Islet of Langerhans (tissue), 1 donor: ENCODE data around the gene AP1M1.
"Not testable (repeated sequence)": the region's sequence is repeated elsewhere in the genome, so short reads cannot be mapped to it uniquely, and the experiment has no call there.

Experiments
- FAIRE-seq: peaks from one replicate; lab custom pipeline; 2011; peaks lifted over from hg19 to GRCh38; lab: Jason Lieb, UNC

The AP1M1 gene

DNA sequence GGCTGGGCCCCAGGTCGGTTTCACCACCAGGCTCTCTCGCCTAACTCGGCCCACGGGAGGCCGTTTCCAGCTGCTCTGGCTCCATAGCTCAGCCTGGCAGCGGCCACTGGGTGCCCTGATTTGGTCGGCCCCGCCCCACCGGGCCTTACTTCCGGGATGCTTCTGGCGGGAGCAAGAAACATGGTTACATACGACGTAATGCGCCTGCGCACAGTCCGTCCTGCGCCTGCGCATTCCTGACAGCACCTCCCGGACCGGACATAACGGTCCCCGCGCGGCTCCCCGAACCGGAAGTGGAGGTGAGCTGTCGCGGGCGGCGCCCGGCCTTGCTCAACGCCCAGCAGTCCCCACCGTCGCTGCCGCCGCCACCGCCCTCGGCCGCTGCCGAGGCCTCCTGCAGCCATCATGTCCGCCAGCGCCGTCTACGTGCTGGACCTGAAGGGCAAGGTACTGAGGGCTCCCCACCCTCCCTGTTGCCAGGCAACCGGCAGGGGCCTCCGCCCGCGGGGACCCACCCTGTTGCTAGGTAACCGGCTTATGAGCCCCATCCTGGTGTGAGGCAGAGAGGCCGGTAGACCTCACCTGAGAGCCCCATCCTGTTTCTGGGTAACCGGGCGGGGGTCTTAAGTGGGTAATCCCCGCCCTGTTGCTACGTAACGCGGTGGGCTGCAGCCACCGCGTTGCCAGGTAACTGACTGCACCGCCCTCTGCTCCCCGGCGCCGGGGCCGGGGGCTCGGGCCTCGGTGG, at the start of gene AP1M1:
Gene AP1M1 (plus strand): TSS at position 290 of the 748 bp plus-strand sequence. CDS start 116 bp downstream, at position 406.
- FAIRE-seq: no peak

DNA sequence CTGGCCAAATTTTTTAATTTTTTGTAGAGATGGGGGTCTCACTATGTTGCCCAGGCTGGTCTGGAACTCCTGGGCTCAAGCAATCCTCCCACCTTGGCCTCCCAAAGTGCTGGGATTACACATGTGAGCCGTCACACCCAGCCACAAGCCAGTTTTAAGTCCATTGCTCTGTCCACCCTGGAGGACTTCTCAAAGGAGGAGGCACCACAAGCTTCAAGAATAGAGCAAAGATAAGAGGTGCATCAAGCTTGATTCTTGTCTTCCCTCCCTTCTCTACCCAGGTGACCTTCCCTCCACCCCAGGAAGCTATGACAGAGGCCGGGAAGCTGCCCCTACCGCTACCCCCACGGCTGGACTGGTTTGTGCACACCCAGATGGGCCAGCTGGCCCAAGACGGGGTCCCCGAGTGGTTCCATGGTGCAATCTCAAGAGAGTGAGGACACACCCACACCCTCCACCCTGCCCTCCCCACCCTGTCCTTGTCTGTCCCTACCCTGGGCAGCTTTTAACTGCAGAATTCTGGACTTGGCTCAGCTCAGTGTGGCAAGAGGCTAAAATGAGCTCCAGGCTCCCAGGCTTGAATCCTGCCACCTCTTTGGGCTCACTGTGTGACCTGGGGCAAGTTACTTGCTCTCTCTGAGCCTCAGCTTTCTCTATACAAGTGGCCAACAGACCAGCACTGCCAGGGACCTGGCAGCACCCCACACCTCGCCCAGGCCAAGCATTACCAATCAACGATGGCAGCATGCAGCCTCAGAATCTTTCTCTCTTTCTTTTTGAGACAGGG, 49.1 kb upstream of the AP1M1 start:
- FAIRE-seq: no peak

DNA sequence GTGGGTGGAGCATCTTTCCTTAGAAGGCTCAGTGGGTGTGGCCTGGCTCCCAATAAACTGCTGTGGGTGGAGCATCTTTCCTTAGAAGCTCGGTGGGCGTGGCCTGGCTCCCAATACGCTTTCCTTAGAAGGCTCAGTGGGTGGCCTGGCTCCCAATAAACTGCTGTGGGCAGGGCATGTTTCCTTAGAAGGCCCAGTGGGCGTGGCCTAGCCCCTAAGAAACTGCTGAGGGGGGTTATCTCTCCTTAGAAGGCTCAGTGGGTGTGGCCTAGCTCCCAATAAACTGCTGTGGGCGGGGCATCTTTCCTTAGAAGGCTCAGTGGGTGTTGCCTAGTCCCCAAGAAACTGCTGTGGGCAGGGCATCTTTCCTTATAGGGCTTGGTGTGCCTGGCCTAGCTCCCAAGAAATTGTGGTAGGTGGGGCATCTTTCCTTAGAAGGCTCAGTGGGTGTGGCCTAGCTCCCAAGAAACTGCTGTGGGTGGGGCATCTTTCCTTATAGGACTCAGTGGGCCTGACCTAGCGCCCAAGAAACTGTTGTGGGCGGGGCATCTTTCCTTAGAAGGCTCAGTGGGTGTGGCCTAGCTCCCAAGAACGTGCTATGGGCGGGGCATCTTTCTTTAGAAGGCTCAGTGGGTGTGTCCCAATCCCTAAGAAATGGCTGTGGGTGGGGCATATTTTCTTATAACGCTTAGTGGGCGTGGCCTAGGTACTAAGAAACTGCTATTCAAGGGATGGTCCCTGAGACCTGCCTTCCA, 44.0 kb upstream of the AP1M1 start:
- FAIRE-seq: no peak

DNA sequence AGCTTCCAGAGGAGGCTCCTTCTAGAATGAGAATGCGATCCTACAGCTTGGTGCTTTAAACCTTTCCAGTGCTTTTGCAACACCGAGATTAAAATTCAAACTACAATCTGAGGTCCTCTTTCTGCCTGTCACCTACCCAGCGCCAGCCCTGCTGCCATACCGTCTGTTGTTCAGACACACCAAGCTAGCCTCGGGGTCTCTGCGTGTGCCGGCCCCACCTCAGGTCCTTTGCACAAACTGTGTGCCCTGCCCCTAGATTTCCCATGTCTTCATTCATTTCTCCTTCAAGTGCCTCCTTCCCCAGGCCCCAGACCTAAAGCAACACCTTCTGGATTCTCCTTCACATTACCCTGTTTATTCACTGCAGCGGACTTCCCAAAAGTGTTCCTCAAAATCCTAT, 43.2 kb upstream of the AP1M1 start:
- FAIRE-seq: no peak

DNA sequence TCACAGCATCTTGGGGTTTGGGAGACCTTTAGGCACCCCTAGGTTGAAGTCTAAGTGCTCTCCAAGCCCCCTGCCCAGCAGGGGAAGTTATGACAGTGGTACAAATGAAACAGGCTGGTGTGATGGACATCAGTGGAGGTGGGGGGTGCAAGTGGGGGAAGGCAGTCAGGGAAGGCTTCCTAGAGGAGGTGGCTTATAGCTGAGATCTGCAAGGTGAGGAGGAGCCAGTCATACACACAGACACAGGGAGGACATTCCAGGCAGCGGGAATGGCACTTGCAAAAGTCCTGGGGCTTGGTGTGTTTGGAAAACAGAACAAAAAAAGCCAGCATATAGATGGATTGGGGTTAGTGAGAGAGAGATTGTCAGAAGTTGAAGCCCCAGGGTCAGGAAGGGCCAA, 42.6 kb upstream of the AP1M1 start:
- FAIRE-seq: no peak

DNA sequence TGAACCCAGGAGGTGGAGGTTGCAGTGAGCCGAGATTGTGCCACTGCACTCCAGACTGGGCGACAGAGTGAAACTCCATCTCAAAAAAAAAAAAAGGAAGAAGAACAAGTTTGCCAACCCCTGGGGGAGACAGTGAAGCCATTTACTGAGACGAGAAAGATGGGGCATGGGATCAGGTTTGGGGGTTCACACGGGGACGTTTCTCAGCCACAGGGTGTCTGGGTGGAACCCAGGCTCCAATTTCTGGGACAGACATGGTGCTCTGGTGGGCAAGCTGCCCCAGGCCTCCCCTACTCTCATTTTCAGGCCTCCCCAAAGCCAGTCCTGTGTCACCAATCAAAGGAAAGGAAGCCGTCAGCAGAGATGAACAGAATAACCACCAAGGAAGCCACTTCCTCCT, 40.8 kb upstream of the AP1M1 start:
- no peak for FAIRE-seq

DNA sequence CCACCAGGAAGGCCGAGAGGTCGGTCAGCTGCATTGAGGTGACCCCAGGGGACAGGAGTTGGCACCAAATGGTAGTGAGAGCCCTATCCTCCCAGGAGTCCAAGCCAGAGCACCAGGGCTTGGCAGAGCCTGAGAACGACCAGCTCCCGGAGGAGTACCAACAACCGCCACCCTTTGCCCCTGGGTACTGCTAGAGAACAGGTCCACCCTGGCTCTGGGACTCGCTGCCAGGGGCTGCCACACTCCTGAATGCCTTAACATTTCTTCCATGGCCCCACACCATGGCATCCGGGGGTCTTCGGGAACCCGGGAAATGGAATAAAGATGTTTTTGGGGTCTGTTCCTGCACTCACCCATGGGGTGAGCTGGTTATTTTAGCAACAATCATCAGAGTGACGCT, 40.1 kb upstream of the AP1M1 start:
- no peak for FAIRE-seq

DNA sequence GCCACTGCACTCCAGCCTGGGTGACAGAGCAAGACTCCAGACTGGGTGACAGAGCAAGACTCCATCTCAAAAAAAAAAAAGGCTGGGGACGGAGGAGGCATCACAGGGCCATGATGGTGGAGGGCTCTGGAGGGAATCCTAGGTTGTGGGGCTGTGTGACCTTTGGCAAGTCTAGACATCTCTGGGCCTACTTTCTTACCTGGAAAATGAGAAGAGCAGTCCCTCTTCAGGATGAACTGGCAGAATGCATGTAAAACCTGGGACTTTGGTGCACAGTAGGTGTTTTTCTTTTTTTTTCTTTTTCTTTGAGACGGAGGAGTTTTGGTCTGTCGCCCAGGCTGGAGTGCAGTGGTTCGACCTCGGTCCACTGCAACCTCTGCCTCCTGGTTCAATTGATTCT, 38.1 kb upstream of the AP1M1 start:
- FAIRE-seq: no peak

DNA sequence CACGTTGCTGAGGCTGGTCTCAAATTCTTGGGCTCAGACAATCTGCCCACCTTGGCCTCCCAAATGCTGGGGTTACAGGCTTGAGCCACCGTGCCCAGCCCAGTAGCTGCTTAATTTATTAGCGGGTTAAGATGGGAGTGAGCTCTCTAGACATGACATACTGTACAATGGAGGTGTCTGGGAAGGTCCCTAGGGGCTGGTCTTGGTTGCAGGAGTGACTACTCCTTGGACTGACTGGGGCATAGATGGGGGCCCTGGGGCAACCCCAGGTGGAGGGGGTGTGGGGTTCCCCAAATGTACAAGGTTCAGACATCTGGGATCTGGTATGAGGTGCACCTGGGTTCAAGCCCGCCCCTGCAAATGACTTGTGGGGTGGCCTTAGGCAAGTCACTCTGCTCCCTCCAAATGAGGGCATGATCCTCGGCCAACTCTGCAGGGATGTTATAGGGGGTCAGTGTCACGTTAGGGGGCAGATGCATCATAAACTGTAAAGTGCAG, 37.2 kb upstream of the AP1M1 start:
- FAIRE-seq: no peak

DNA sequence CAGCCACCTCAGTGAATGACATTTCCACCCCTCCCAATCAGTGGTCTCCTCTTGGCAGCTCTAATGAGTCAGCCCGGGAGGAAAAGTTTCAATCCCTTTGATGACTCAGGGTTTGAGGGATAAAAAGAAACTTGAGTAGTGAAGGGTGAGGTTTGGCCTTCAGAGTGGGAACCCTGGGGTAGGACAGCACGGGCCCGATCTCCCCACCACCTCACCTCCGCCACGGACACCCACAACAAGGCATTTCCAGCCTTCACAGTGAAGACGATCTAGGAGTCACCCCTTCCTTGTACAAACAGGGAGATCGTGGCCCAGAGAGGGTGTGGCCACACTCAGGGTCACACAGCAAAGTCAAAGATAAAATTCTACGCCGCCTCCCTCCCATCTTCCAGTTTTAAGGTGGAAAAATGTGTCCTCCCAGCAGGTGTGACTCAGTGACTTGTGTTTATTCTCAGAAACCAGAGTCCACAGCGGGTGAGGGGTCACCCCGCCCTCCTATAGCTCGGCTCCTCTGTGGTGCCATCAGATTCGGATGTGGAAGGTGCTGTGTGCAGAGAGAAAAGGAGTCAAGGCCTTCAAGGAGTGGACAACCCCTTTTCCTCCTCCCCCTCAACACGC, 36.7 kb upstream of the AP1M1 start:
- FAIRE-seq: no peak

DNA sequence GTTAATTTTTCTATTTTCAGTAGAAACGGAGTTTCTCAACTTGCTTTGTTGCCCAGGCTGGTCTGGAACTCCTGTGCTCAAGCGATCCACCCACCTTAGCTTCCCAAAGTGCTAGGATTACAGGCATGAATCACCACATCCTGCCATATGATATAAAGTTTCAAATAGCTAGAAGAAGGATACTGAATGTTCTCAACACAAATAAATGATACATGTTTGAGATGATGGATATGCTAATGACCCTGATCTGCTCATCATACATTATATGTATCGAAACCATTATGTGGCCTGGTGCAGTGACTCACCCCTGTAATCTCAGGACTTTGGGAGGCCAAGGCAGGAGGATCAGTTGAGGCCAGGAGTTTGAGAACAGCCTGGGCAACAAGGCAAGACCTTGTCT, 35.9 kb upstream of the AP1M1 start:
- no peak for FAIRE-seq

DNA sequence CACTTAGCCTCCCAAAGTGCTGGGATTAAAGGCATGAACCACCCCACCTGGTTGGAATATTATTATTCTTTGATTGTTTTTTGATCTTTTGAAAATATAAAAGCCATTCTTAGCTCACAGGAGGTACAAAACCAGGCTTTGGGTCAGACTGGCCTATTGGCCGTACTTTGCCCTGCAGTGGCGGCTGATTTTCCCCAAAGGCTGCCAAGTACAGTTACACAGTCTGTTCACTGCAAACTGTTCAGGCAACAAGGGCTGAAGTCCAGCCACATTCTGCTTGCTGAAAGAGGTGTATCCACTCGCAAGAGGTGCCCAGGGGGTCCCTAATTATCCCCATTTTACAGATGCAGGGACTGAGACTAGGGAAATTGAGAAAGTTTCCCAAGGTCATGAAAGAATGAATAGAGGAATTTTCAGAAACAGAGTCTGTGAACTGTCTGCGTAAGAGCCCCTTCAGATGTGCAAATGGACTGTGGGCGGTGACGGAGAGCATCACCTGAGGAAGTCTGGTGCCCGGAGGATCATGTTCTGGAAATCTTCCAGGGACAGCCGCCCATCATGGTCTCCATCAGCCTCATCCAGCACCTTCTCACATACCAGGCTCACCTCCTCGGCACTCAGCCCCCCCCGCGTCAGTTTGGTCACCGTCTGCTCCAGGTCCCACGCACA, 33.4 kb upstream of the AP1M1 start:
- FAIRE-seq: no peak

DNA sequence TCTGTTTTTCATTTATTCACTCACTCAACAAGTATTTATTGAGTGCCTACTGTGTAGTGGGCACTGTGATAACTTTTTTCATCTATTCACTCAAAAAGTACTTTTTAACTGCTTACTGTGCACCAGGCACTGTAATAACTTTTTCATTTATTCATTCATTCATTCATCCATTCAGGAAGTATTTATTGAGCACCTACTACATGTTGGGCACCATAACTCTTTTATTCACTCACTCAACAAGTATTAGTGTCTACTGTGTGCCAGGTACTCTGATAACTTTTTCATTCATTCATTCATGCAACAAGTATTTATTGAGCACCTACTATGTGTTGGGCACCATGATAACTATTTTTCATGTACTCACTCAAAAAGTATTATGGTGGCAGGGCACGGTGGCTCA, 31.3 kb upstream of the AP1M1 start:
- no peak for FAIRE-seq

DNA sequence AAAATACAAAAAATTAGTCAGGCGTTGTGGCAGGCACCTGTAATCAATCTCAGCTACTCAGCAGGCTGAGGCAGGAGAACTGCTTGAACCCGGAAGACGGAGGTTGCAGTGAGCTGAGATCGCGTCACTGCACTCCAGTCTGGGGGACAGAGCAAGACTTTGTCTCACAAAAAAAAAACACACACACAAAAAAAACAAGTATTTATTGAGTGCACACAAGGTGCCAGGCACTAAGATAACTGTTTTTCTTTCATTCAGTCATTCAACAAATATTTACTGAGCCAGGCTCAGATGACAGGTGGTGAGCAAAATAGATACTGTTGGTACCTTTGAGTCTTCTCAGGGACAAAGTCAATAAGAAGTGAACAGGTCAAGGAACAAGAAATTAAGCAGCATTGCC, 30.7 kb upstream of the AP1M1 start:
- FAIRE-seq: no peak

DNA sequence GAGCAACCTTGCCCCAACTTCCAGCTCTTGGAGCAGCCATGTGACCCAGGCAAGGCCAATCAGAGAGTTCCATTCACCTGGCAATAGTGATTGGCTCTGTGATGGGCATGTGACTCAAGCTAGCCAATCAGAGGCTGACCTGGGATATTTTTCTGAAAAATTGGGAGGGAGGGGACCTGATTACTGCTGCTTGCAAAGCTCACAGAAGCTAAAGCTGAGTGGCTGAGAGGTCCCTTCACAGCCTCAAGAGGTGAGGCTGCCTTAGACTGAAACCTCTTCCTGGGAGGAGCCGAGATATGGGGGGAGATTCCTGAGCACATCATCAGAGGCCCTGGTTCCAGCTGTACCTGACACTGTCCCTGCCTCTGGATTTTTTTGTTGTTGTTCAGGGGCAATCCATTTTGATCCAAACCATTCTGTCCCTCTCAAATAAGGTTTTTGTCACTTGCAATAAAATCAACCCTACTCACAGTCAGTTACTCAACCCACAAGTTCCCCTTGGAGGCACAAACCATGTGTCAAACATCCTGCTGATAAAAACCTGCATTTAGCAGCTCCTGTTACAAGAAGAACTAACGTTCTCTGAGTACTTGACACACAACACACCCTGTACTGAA, 29.1 kb upstream of the AP1M1 start:
- FAIRE-seq: no peak

DNA sequence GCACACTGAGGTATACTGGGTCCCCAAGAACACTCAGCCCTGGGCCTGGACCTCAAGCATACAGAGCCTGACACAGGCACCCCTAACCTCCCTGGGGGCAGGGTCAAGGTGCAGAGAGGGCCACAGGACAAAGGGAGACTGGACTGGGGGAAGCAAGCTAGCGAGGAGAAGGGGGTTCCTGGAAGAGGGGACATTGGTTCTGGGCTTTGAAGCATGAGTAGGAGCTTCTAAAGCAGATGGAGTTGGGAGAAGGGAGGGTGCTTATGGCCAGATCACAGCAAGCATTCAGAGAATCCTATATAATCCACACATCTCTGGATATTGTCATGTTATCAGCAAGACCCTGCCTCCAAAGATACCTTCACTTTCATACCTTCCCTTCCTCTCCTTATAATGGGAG, 27.6 kb upstream of the AP1M1 start:
- no peak for FAIRE-seq

DNA sequence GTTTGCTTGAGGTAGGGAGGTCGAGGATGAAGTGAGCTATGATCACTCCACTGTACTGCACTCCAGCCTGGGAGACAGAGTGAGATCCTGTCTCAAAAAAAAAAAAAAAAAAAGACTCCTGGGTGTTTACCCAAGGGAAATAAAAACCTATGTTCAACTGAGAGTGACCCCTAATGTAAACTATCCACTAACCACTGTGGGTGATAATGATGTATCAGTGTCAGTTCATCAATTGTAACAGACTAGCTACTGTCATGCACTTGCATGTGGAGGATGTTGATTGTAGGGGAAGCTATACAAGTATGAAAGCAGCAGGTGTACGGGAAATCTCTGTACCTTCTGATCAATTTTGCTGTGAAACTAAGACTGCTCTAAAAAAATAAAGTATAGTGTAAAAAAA, 21.8 kb upstream of the AP1M1 start:
- no peak for FAIRE-seq

DNA sequence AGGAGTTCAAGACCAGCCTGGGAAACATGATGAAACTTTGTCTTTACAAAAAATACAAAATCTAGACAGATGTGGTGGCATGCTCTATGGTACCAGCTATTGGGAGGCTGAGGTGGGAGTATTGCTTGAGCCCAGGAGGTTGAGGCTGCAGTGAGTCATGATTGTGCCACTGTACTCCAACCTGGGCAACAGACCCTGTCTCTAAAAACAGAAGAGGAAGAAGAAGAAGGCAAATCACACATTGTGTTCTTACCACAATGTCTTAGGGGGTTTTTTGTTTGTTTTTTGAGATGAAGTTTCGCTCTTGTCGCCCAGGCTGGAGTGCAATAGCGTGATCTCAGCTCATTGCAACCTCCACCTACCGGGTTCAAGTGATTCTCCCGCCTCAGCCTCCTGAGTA, 18.8 kb upstream of the AP1M1 start:
- FAIRE-seq: not testable (repeated sequence)

DNA sequence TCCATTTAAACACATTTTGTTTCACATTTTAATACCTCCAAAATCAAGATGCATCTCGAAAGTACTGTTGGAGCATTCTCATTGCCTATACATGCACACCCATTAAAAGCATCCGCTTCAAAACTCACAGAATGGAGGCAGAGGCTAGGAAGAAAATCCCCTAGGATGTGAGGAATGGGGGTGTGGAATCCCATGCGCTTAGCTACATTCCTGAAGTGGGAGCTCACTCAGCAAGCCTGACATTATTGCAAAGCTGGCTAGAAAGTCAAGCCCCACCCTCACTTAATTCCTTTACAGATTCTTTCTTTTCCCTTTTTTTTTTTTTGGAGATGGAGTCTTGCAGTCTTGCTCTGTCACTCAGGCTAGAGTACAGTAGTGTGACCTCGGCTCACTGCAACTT, 17.1 kb upstream of the AP1M1 start:
- no peak for FAIRE-seq

DNA sequence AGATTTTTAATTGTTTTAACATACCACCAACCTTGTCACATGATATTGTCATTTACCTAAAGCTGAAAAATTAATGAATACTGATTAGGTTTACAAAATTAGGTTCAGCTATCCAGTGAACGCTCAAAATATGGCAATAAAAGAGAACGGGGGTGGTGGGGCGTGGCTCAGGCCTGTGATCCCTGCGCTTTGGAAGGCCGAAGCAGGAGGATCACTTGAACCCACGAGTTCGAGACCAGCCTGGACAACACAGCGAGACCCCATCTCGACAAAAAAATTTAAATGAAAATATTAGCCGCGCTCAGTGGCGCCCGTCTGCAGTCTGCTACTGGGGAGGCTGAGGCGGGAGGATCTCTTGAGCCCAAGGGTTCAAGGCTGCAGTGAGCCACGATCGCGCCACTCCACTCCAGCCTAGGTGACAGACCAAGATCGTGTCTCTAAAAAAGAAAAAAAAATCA, 13.0 kb upstream of the AP1M1 start:
- no peak for FAIRE-seq

DNA sequence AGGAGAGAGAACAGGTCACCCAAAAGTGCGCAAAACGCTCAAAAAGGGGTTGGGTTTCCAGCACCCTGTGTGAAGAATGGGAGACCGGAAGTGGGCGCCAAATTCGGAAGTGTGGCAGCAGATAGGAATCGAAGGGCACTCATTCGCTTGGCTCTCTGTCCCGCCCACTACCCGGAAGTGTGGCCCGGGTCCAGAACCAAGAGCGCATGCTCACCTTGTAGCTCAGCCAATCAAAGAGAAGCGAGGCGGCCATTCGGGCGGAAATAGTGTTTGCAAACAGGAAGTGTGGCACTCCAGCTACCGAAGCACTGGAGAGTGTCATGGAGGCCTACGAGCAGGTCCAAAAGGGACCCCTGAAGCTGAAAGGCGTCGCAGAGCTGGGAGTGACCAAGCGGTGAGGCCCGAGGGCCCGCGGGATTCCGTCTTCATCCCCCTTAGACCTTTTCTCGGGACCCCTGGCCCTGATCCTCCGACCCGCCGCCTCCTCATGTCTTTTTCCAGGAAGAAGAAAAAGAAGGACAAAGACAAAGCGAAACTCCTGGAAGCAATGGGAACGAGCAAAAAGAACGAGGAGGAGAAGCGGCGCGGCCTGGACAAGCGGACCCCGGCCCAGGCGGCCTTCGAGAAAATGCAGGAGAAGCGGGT, 12.5 kb upstream of the AP1M1 start, which contains the start of gene FAM32A:
Gene FAM32A (plus strand): TSS at position 288 of the 645 bp plus-strand sequence. CDS start 33 bp downstream, at position 321.
- peak; percentile 90 for FAIRE-seq
